ENCODE results near the gene ATG16L1. TPM values are rescaled to one million over a fixed set of nuclear protein-coding genes. Genes with fewer than 3 reads are reported as not detected.

ATG16L1 gene
- total RNA-seq, 4 donors from 2014 or later = 46.4 to 125 (median 58.4) TPM

DNA sequence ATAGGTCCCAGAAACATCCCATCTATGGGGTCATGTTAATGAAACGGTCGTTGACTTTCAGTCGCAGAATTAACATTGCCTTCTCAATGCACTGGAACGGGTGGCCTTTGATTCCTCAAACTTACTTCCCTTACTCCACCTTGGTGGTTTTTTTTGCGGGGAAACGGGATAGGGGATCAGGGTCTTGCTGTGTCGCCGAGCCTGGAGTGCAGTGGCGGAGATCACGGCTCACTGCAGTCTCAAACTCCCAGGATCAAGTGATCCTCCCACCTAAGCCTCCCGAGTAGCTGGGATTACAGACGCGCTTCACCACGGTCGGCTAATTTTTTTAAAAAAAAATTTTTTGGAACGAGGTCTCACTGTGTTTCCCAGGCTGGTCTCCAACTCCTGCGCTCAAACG is 754 bp downstream of the ATG16L1 start:
- DNase-seq = no peak
- TF ChIP-seq POLR2A (IDR thresholded peaks at IDR 0.05) = no peak
- TF ChIP-seq, protein P1, sequence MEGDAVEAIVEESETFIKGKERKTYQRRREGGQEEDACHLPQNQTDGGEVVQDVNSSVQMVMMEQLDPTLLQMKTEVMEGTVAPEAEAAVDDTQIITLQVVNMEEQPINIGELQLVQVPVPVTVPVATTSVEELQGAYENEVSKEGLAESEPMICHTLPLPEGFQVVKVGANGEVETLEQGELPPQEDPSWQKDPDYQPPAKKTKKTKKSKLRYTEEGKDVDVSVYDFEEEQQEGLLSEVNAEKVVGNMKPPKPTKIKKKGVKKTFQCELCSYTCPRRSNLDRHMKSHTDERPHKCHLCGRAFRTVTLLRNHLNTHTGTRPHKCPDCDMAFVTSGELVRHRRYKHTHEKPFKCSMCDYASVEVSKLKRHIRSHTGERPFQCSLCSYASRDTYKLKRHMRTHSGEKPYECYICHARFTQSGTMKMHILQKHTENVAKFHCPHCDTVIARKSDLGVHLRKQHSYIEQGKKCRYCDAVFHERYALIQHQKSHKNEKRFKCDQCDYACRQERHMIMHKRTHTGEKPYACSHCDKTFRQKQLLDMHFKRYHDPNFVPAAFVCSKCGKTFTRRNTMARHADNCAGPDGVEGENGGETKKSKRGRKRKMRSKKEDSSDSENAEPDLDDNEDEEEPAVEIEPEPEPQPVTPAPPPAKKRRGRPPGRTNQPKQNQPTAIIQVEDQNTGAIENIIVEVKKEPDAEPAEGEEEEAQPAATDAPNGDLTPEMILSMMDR (IDR thresholded peaks at IDR 0.05) = no peak
- Histone ChIP-seq H3K27me3 (no peaks in the 10 kb centered on the region), H3K4me3 (peak overlapping the region; percentile 89 to 98 (median 95)), H3K27ac (peak overlapping the region; percentile 87 to 91 (median 90)), H3K9me3 (no peaks in the 10 kb centered on the region), H3K36me3 (peaks cover 0 to 15% (median 0%) of the 10 kb centered on the region in 3 donors), H3K4me1 (peaks cover 0 to 22% (median 5%) of the 10 kb centered on the region in 4 donors)

DNA sequence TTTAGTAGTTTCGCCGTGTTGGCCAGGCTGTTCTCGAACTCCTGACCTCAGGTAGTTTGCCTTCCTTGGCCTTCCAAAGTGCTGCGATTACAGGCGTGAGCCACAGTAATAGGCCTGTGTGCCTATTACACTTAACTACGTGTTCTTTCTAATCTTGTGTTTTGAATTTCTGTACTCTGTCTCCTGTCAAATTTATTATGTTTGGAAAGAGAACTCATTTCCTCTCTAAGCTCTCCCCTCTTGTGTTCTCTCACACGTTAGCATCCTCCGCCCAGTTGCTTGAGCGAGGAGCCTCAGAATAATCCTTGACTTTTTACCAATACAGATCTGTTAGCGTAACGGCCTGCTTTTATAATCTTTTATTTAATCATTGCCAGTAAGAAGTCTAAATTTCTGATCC is 3.7 kb downstream of the ATG16L1 start:
- peaks cover 0 to 22% (median 5%) of the 10 kb centered on the region in 4 donors for H3K4me1 ChIP-seq
- H3K27me3 ChIP-seq = no peaks in the 10 kb centered on the region
- H3K9me3 ChIP-seq = no peaks in the 10 kb centered on the region
- TF ChIP-seq, protein P1 (IDR thresholded peaks at IDR 0.05) = no peak
- TF ChIP-seq POLR2A (IDR thresholded peaks at IDR 0.05) = no peak
- peak in 1 of 3 donors; percentile 25 for DNase-seq
- H3K27ac ChIP-seq = no peak overlapping the region
- H3K36me3 ChIP-seq = peaks cover 0 to 42% (median 2%) of the 10 kb centered on the region in 3 donors
- H3K4me3 ChIP-seq = no peak overlapping the region

DNA sequence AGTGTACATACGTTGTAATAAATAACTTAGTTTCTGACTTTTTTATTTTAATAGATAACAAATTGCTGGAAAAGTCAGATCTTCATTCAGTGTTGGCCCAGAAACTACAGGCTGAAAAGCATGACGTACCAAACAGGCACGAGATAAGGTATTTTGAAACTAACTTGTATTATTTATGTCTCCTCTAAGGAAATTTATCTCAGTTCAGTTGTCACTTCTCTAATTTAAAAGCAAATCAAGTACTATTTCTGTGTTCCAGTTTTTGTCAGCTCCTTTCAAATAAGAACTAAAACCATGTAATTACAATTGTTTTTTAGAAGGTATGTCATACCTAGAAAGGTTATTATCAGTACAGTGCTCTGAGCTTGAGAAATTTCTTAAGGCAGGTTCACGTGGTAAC is 4.6 kb downstream of the ATG16L1 start:
- DNase-seq = no peak
- Histone ChIP-seq H3K27ac (no peak overlapping the region), H3K9me3 (no peaks in the 10 kb centered on the region), H3K4me1 (peaks cover 0 to 22% (median 5%) of the 10 kb centered on the region in 4 donors), H3K4me3 (no peak overlapping the region), H3K27me3 (no peaks in the 10 kb centered on the region), H3K36me3 (peaks cover 0 to 51% (median 3%) of the 10 kb centered on the region in 3 donors)
- no peak for TF ChIP-seq POLR2A (IDR thresholded peaks at IDR 0.05)
- TF ChIP-seq, protein P1 (IDR thresholded peaks at IDR 0.05) = no peak

DNA sequence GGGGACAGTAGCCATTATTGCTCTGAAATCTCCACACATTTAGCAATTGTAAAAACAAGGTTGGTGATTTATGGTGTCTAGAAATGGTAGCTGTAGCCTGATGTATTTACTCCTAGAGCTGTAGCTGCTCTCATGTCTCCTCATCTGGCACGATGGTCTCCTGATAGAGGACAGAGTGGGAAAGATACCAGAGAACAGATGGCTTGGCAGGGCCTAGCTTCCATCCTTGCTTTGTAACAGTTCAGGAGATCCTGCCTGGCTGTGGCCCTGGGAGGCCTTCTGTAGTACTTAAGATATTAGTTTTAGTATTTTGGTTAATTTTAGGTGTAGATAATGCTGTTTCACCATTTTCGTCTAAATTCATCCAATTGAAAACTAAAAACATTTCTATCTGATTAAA is 6.7 kb downstream of the ATG16L1 start:
- DNase-seq = peak in 1 of 3 donors; percentile 27
- H3K36me3 ChIP-seq = peaks cover 0 to 73% (median 3%) of the 10 kb centered on the region in 3 donors
- H3K4me1 ChIP-seq = peaks cover 0 to 13% (median 2%) of the 10 kb centered on the region in 4 donors
- H3K9me3 ChIP-seq = no peaks in the 10 kb centered on the region
- no peak overlapping the region for H3K27ac ChIP-seq
- no peak overlapping the region for H3K4me3 ChIP-seq
- no peak for TF ChIP-seq POLR2A (IDR thresholded peaks at IDR 0.05)
- TF ChIP-seq, protein P1 (IDR thresholded peaks at IDR 0.05) = no peak
- no peaks in the 10 kb centered on the region for H3K27me3 ChIP-seq

DNA sequence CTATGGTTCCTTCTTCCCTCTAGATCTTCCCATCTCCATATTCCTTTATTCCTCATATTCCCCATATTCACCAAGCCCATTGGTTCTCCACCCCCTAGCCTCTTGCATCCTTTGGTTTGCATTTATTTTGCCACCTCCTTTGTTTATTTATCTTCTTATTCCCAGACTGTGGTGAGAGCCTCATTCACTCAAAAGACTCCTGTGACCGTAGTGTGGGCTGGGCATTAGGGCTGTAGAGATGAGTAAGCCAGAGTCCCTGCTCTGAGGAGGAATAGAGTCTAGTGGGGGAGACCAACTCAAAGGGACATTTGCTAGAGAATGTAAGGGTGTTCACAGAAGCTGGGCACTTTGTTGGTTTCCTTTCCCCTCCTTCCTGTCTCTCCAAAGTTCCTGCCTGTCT is 8.3 kb downstream of the ATG16L1 start:
- H3K27ac ChIP-seq = no peak overlapping the region

More for the DNA sequence above, 8.3 kb downstream of the ATG16L1 start:
- Histone ChIP-seq H3K4me3 (no peak overlapping the region), H3K27me3 (no peaks in the 10 kb centered on the region), H3K9me3 (no peaks in the 10 kb centered on the region), H3K4me1 (no peaks in the 10 kb centered on the region), H3K36me3 (peaks cover 0 to 88% (median 3%) of the 10 kb centered on the region in 3 donors)
- TF ChIP-seq, protein P1 (IDR thresholded peaks at IDR 0.05) = no peak
- TF ChIP-seq POLR2A (IDR thresholded peaks at IDR 0.05) = no peak
- DNase-seq = peak in 1 of 3 donors; percentile 14
